C4-2B (cell line): Measurements from ENCODE around the gene KRT82.

Experiments used
- CTCF ChIP-seq: fragments of 450-650 bp; conservative IDR thresholded peaks from 2 replicates; pipeline ENCODE4 v1.5.1; 2017; ENCODE audit warnings: mild to moderate bottlenecking
- ZFX ChIP-seq: fragments of 450-650 bp; IDR thresholded peaks from 2 replicates; pipeline ENCODE4 v1.6.1; 2017

- TF ChIP-seq CTCF (no peak), ZFX (no peak)
These were observed 9.5 kb downstream of the KRT82 start for GRCh38 chr12:52396656-52397055.
